Measurements from ENCODE around the gene PRPF18. TPM values are rescaled to one million over a fixed set of nuclear protein-coding genes. Genes with fewer than 3 reads are reported as not detected.

The PRPF18 gene
- total RNA-seq, 4 donors from 2014 or later: 19.8 to 42.4 (median 32.3) TPM

DNA sequence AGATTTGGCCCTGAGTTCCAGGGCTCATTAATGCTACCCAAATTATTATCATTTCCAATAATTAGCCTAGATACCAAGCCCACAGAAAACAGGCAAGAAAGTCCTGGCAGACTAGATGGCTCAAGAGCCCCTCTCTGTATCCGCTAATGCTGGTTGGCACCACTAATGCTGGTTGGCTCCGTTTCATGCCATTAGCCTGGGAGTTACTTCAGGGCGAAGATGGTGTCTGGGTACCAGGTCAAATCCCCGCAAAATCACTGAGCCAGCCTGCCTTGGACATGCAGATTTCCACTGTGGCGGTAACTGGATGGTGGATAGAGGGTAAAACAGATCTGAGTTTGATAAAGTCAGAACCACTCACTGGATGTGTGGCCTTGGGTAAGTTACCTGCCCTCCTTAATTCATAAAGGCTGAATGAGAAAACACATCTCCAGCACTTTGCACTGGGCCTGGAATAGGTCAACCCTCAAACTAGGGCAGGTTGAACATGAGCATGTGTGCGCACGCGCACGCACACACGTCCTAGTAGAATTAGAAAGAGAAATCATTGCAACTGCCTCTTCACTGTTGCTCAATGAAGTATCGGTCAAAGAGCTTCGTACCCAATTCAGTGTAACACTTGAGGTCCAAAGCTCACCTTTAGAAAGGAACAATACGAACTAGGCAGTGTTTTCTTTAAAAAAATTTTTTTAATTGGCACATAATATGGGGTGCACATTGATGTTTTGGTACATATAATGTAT, 91.5 kb downstream of the PRPF18 start:
- no peak overlapping the region for H3K4me3 ChIP-seq
- H3K27me3 ChIP-seq: no peaks in the 10 kb centered on the region
- no peaks in the 10 kb centered on the region for H3K9me3 ChIP-seq
- H3K4me1 ChIP-seq: peaks cover 0 to 10% (median 0%) of the 10 kb centered on the region in 4 donors
- WGBS, 2 donors (ENCODE audit: low coverage in 1 of 2): 94% methylated on average over 5 to 12 of the region's 13 CpGs
- H3K27ac ChIP-seq: no peak overlapping the region
- no peaks in the 10 kb centered on the region for H3K36me3 ChIP-seq
- in situ Hi-C loops (cut with MboI; ENCODE audit: low pct_ligation_motif_present in 1 of 4, low pct_unique_long_range_greater_than_20kb in 1 of 4, low sequenced_read_pairs in 3 of 4) (no loop called here), intact Hi-C loops (cut with DNase I; ENCODE audit: low total_unique reads) (no loop called here)
- no peak for TF ChIP-seq CTCF (IDR thresholded peaks at IDR 0.05)
- TF ChIP-seq POLR2AphosphoS5 (IDR thresholded peaks at IDR 0.05): no peak
- TF ChIP-seq EP300 (IDR thresholded peaks at IDR 0.05; ENCODE audit: low read depth): no peak
- no peak for TF ChIP-seq POLR2A (IDR thresholded peaks at IDR 0.05)
- no peak for DNase-seq

Other genes starting within 250 kb of the PRPF18 start
- 10 to 100 TPM; 14.6 to 44.6 (median 28.5) TPM for gene SEPHS1, start 238.7 kb upstream of the PRPF18 start, total RNA-seq
- gene BEND7, start 58.0 kb upstream of the PRPF18 start, total RNA-seq: 10 to 100 TPM; 16.1 to 41.4 (median 31.0) TPM